OCI-LY3 (cell line): ENCODE data around the gene LRRC4C.

Experiments used
- H2AFZ ChIP-seq: fragments of 200-600, 300-600 bp; shearing (Covaris generic); 2 replicates; pipeline ENCODE4 v1.6.0; 2014; ENCODE audit warnings: antibody characterized with exemption, low read depth, low read length
- H3K27ac ChIP-seq: fragments of 200-600, 300-600 bp; sonication (generic); 2 replicates; pipeline ENCODE4 v1.5.1; 2014; ENCODE audit warnings: mild to moderate bottlenecking, low read length, moderate library complexity, mixed read lengths
- H3K27me3 ChIP-seq: fragments of 200-600, 300-600 bp; sonication (generic); 2 replicates; pipeline ENCODE4 v1.6.1; 2014; ENCODE audit warnings: low read depth, low read length, mixed read lengths
- H3K36me3 ChIP-seq: fragments of 200-600, 300-600 bp; sonication (generic); replicated peaks from 2 replicates; pipeline ENCODE3; 2014; ENCODE audit warnings: low read depth, low read length, mixed read lengths
- H3K4me1 ChIP-seq: fragments of 300-600, 200-600 bp; sonication (generic); 2 replicates; pipeline ENCODE4 v1.6.1; 2014; ENCODE audit warnings: low read length, mixed read lengths
- H3K4me2 ChIP-seq: fragments of 200-600, 300-600 bp; sonication (generic); 2 replicates; pipeline ENCODE4 v1.6.1; 2014; ENCODE audit warnings: low read length, mixed read lengths
- H3K4me3 ChIP-seq: fragments of 300-600, 200-600 bp; sonication (generic); 2 replicates; pipeline ENCODE4 v1.5.1; 2014; ENCODE audit warnings: antibody characterized with exemption, mild to moderate bottlenecking, low read length, moderate library complexity
- H3K79me2 ChIP-seq: fragments of 300-600, 200-600 bp; shearing (Covaris generic); 2 replicates; pipeline ENCODE4 v1.6.1; 2014; ENCODE audit warnings: mild to moderate bottlenecking, low read length, mixed read lengths
- H3K9ac ChIP-seq: fragments of 300-600, 200-600 bp; shearing (Covaris generic); 2 replicates; pipeline ENCODE4 v1.6.0; 2014; ENCODE audit warnings: mild to moderate bottlenecking, low read length, moderate library complexity
- H3K9me3 ChIP-seq: fragments of 200-600, 300-600 bp; shearing (Covaris generic); 2 replicates; pipeline ENCODE4 v1.6.1; 2014; ENCODE audit warnings: low read length, mixed read lengths; ENCODE audit not compliant: insufficient read depth
- H4K20me1 ChIP-seq: fragments of 200-600, 300-600 bp; sonication (generic); 2 replicates; pipeline ENCODE4 v1.6.1; 2016; ENCODE audit warnings: low read length, mixed read lengths; ENCODE audit not compliant: insufficient read depth
- EZH2phosphoT487 ChIP-seq: fragments of 200-600 bp; shearing (Covaris generic); IDR thresholded peaks from 2 replicates; pipeline ENCODE4 v1.6.1; 2018; ENCODE audit warnings: antibody characterized with exemption, mixed run types, low read depth
- TF ChIP-seq, protein P1 (sequence below): fragments of 200-600, 300-600 bp; sonication (generic); IDR thresholded peaks from 2 replicates; pipeline ENCODE4 v1.5.1; 2014; ENCODE audit warnings: antibody characterized with exemption, low read length, low read depth

LRRC4C gene

DNA sequence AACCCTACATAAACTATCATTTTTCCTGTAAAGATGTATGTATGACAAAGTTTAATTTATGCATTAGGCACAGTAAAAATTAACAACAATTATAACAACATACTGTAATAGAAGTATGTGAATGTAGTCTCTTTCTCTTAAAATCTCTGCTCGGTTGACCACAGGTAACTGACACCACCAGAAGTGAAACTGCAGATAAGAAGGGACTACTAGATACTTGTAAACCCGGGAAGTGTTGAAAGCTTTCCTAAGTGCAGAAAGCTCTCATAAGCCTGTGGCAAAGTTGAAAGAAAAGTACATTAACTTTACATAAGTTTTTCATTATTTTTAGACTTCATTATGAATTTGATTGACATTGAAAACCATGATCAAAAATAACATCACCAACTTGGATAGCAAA, 1173.3 kb downstream of the LRRC4C start:
- Histone ChIP-seq H3K4me2 (peak overlapping the region; percentile 11; the same call in 1 of the 2 replicates), H3K27ac (no peak overlapping the region), H3K79me2 (no peaks in the 10 kb centered on the region), H4K20me1 (no peaks in the 10 kb centered on the region), H3K9me3 (no peaks in the 10 kb centered on the region), H3K36me3 (no peaks in the 10 kb centered on the region), H3K27me3 (no peaks in the 10 kb centered on the region), H3K4me3 (no peak overlapping the region), H3K4me1 (peaks cover 12% of the 10 kb centered on the region), H3K9ac (no peak overlapping the region), H2AFZ (no peak overlapping the region)
- no peak for TF ChIP-seq EZH2phosphoT487
- TF ChIP-seq, protein P1, sequence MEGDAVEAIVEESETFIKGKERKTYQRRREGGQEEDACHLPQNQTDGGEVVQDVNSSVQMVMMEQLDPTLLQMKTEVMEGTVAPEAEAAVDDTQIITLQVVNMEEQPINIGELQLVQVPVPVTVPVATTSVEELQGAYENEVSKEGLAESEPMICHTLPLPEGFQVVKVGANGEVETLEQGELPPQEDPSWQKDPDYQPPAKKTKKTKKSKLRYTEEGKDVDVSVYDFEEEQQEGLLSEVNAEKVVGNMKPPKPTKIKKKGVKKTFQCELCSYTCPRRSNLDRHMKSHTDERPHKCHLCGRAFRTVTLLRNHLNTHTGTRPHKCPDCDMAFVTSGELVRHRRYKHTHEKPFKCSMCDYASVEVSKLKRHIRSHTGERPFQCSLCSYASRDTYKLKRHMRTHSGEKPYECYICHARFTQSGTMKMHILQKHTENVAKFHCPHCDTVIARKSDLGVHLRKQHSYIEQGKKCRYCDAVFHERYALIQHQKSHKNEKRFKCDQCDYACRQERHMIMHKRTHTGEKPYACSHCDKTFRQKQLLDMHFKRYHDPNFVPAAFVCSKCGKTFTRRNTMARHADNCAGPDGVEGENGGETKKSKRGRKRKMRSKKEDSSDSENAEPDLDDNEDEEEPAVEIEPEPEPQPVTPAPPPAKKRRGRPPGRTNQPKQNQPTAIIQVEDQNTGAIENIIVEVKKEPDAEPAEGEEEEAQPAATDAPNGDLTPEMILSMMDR = no peak

DNA sequence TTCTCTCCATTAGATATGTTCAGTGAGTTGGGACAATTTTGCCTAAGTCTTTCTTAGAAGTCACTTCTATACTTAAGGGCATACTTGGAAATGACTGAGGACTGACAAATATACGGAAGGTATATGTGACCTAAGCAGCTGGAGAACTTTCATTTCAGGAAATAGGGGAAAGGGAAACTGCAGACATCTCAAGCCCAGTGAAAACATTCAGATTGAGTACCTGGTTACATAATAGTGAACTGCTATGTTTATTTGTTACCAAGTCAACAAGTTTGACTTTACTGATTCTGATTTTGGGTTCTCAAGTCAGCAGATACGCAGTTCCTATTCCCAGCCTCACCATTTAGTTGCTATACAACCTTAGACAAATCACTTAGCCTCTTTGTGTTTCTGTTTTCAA, 1173.9 kb downstream of the LRRC4C start:
- Histone ChIP-seq H3K9me3 (no peaks in the 10 kb centered on the region), H3K79me2 (no peaks in the 10 kb centered on the region), H4K20me1 (no peaks in the 10 kb centered on the region), H3K9ac (no peak overlapping the region), H3K27me3 (no peaks in the 10 kb centered on the region), H3K27ac (no peak overlapping the region), H3K4me1 (peaks cover 18% of the 10 kb centered on the region), H3K4me3 (no peak overlapping the region), H2AFZ (no peak overlapping the region), H3K4me2 (peak overlapping the region; percentile 3; the same call in 1 of the 2 replicates), H3K36me3 (no peaks in the 10 kb centered on the region)
- TF ChIP-seq, protein P1 = no peak
- no peak for TF ChIP-seq EZH2phosphoT487

DNA sequence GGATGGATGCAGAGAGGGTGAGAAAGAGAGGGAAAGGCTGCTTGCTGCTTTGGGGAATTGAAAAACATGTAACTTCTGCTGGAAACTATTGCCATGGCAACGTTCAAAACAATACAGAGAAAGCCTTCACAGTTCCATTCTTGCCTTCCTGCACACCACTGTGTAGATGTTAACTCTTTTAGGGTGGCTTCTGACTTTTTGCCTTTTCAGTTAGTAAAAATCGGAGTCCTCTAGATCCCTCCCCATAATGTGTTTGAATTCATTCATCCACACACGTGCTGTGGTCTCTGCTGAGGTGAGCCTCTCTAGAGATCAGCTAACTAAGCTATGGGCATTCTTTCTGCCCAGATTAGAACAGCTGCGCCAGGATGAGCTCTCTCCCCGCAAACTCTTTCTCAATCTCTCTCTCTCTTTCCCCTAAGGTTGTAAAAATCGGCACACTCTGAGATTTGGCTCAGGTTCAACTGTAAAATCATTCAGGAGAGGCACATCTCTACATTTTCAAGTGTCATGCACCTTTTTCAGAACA, 1178.3 kb downstream of the LRRC4C start:
- no peak overlapping the region for H3K27ac ChIP-seq
- no peaks in the 10 kb centered on the region for H3K79me2 ChIP-seq
- peaks cover 19% of the 10 kb centered on the region for H3K4me1 ChIP-seq
- no peaks in the 10 kb centered on the region for H4K20me1 ChIP-seq
- TF ChIP-seq, protein P1 = no peak
- no peak for TF ChIP-seq EZH2phosphoT487
- H3K9ac ChIP-seq = no peak overlapping the region
- H3K27me3 ChIP-seq = no peaks in the 10 kb centered on the region
- peak overlapping the region; percentile 74 for H3K4me2 ChIP-seq
- no peaks in the 10 kb centered on the region for H3K36me3 ChIP-seq
- H2AFZ ChIP-seq = no peak overlapping the region
- no peaks in the 10 kb centered on the region for H3K9me3 ChIP-seq
- peak overlapping the region; percentile 58 for H3K4me3 ChIP-seq

DNA sequence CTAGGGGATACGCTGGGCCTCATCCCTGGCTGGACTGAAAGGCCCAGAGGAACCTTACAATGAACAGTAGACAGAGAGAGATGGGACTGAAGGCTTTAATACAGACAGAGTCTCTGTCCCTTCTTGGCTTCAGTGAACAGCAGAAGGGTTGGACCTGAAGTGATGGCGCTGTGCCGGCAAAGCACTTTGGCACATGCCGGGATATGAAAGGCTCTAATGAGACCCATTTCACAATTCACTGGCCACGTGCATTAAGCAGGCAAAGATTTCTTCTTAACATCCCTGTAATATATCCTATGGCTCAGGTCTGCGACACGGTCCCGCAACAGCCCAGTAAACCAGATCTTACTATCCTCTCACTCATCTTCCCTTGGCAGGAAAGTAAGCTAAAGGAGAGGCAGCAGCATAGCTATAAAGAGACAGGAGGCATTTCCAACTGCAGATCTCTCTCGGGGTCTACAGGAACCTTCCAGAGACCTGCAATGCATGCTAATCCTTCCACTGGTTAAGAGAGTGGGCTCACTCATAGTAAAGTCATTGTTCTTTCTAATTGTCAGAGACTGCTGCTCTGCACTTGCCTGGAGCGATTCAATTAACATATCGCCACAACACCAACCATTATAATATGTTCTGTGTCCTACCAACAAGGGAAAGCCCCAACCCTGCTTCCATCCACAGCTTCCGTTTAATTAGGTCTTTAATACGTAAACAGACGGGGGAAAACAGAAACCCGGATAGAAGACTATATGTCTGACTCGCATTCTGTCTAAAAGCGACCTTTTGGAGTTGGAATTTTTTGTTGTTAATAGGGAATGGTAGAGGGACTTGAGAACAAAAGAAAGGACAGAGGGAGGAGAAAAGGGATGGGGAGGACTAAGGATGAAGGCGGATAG, 1179.0 kb downstream of the LRRC4C start:
- Histone ChIP-seq H3K27me3 (no peaks in the 10 kb centered on the region), H3K79me2 (no peaks in the 10 kb centered on the region), H3K4me3 (peak overlapping the region; percentile 58), H3K4me2 (peak overlapping the region; percentile 74), H2AFZ (no peak overlapping the region), H3K36me3 (no peaks in the 10 kb centered on the region), H4K20me1 (no peaks in the 10 kb centered on the region), H3K9ac (no peak overlapping the region), H3K27ac (no peak overlapping the region), H3K4me1 (peaks cover 14% of the 10 kb centered on the region), H3K9me3 (no peaks in the 10 kb centered on the region)
- no peak for TF ChIP-seq EZH2phosphoT487
- TF ChIP-seq, protein P1 = no peak
